PC-3 (cell line): ENCODE measurements around the gene DDTL.

Source experiments
- CTCF ChIP-seq: fragments of 300-600 bp; sonication (generic); conservative IDR thresholded peaks from 2 replicates; pipeline ENCODE4 v1.5.1; 2017; ENCODE audit warnings: antibody characterized with exemption, low read depth, mild to moderate bottlenecking, low read length
- EZH2 ChIP-seq: fragments of 300-600 bp; sonication (generic); IDR thresholded peaks from one replicate; pipeline ENCODE4 v1.6.1; 2017; ENCODE audit warnings: antibody characterized with exemption, mild to moderate bottlenecking, low read length; ENCODE audit not compliant: unreplicated experiment

GRCh38 chr22:24003887-24004286, 37.2 kb downstream of the DDTL start:
- TF ChIP-seq CTCF, result no peak
- no peak for TF ChIP-seq EZH2
